ENCODE data around the gene GPR68.
"Not testable (repeated sequence)": the region's sequence is repeated elsewhere in the genome, so short reads cannot be mapped to it uniquely, and the experiment has no call there.

The GPR68 gene

GRCh38 chr14:91252871-91253794 is 8.6 kb upstream of the GPR68 start:
- DNase-seq = peak; percentile 57

- no peak for DNase-seq
These were observed 6.4 kb upstream of the GPR68 start for GRCh38 chr14:91250912-91251311.

GRCh38 chr14:91249841-91250616 is 5.5 kb upstream of the GPR68 start:
- DNase-seq = no peak

GRCh38 chr14:91246051-91246852 is 1.7 kb upstream of the GPR68 start:
- DNase-seq = peak; percentile 64

- DNase-seq = not testable (repeated sequence)
These were observed 1.1 kb upstream of the GPR68 start for GRCh38 chr14:91245616-91246015.

- DNase-seq = peak; percentile 51
These were observed 525 bp upstream of the GPR68 start for GRCh38 chr14:91245029-91245428.

- no peak for DNase-seq
These were observed 1.4 kb downstream of the GPR68 start for GRCh38 chr14:91243074-91243471.

GRCh38 chr14:91242635-91243034 is 1.9 kb downstream of the GPR68 start:
- DNase-seq = no peak

GRCh38 chr14:91241863-91242262 is 2.6 kb downstream of the GPR68 start:
- DNase-seq = no peak

- no peak for DNase-seq
These were observed 5.8 kb downstream of the GPR68 start for GRCh38 chr14:91238661-91239060.

- no peak for DNase-seq
These were observed 6.4 kb downstream of the GPR68 start for GRCh38 chr14:91238085-91238484.

GRCh38 chr14:91237219-91237618 is 7.3 kb downstream of the GPR68 start:
- no peak for DNase-seq

GRCh38 chr14:91235841-91236240 is 8.7 kb downstream of the GPR68 start:
- no peak for DNase-seq

GRCh38 chr14:91234791-91235114 is 9.8 kb downstream of the GPR68 start:
- no peak for DNase-seq

- DNase-seq = no peak
These were observed 10.3 kb downstream of the GPR68 start for GRCh38 chr14:91233936-91234790.

GRCh38 chr14:91232603-91233002 is 11.9 kb downstream of the GPR68 start:
- DNase-seq = no peak

GRCh38 chr14:91232052-91232451 is 12.5 kb downstream of the GPR68 start:
- DNase-seq = no peak

- DNase-seq = no peak
These were observed 13.1 kb downstream of the GPR68 start for GRCh38 chr14:91231446-91231845.

GRCh38 chr14:91230397-91231035 is 14.0 kb downstream of the GPR68 start:
- no peak for DNase-seq

- peak; percentile 47 for DNase-seq
These were observed 14.7 kb downstream of the GPR68 start for GRCh38 chr14:91229743-91230200.

- no peak for DNase-seq
These were observed 15.5 kb downstream of the GPR68 start for GRCh38 chr14:91229005-91229382.
